OCI-LY7 (cell line): ENCODE results near the gene RHO. TPM values are rescaled to one million over a fixed set of nuclear protein-coding genes. Genes with fewer than 3 reads are reported as not detected.

Experiments used
- BruUV-seq: library from RNA; stranded (reverse); fragments of 400-500 nt; replicated peaks from 2 replicates; lab custom pipeline; 2021; lab: Mats Ljungman, UMichigan
- CTCF ChIA-PET: fragments of 300-600 bp; sonication (Branson Sonifier 250); formaldehyde crosslinking; loops from one replicate; lab custom pipeline; 2022; ENCODE audit warnings: antibody characterized with exemption; ENCODE audit not compliant: unreplicated experiment; lab: Charles Lee
- POLR2A ChIA-PET: fragments of 300-600 bp; sonication (Branson Sonifier 250); formaldehyde crosslinking; loops from one replicate; lab custom pipeline; 2022; ENCODE audit warnings: antibody characterized with exemption; lab: Charles Lee
- DNase-seq: peaks from one replicate; pipeline ENCODE4 v3.0.0-alpha.2; 2015; ENCODE audit warnings: low spot score
- H2AFZ ChIP-seq: fragments of 200-600 bp; sonication (generic), shearing (Covaris generic); 2 replicates; pipeline ENCODE4 v1.6.1; 2014; ENCODE audit warnings: mild to moderate bottlenecking, antibody characterized with exemption, low read length, moderate library complexity
- H3K27ac ChIP-seq: fragments of 200-600 bp; sonication (generic); 2 replicates; pipeline ENCODE4 v1.5.1; 2014; ENCODE audit warnings: mixed run types, low read depth, mild to moderate bottlenecking, moderate library complexity, low read length, inconsistent platforms; ENCODE audit not compliant: poor library complexity, severe bottlenecking
- H3K36me3 ChIP-seq: fragments of 200-600 bp; sonication (generic); 2 replicates; pipeline ENCODE4 v1.6.1; 2014; ENCODE audit warnings: mild to moderate bottlenecking, antibody characterized with exemption, low read length, moderate library complexity, mixed read lengths; ENCODE audit not compliant: insufficient read depth
- H3K4me1 ChIP-seq: fragments of 200-600 bp; sonication (generic); 2 replicates; pipeline ENCODE4 v1.5.1; 2014; ENCODE audit warnings: mild to moderate bottlenecking, low read length; ENCODE audit not compliant: insufficient read depth, poor library complexity, severe bottlenecking
- H3K4me2 ChIP-seq: fragments of 200-600 bp; sonication (generic); 2 replicates; pipeline ENCODE4 v1.6.1; 2014; ENCODE audit warnings: mild to moderate bottlenecking, low read length
- H3K4me3 ChIP-seq: fragments of 200-600 bp; sonication (generic); 2 replicates; pipeline ENCODE4 v1.5.1; 2014; ENCODE audit warnings: mild to moderate bottlenecking, low read depth, low read length; ENCODE audit not compliant: poor library complexity, severe bottlenecking
- H3K79me2 ChIP-seq: fragments of 200-600 bp; sonication (generic); 2 replicates; pipeline ENCODE4 v1.6.1; 2016; ENCODE audit warnings: low read depth, mild to moderate bottlenecking, low read length, moderate library complexity, mixed read lengths; ENCODE audit not compliant: insufficient read depth
- H3K9me2 ChIP-seq: fragments of 200-600 bp; sonication (generic); 2 replicates; pipeline ENCODE4 v1.6.1; 2016; ENCODE audit warnings: mild to moderate bottlenecking, low read length, mixed read lengths; ENCODE audit not compliant: insufficient read depth
- H3K9me3 ChIP-seq: fragments of 200-600 bp; sonication (generic); 2 replicates; pipeline ENCODE4 v1.6.1; 2014; ENCODE audit warnings: mild to moderate bottlenecking, mixed run types, low read length, mixed read lengths
- H4K20me1 ChIP-seq: fragments of 200-600 bp; sonication (generic); 2 replicates; pipeline ENCODE4 v1.6.1; 2014; ENCODE audit warnings: mild to moderate bottlenecking, antibody characterized with exemption, low read length, moderate library complexity, mixed read lengths; ENCODE audit not compliant: insufficient read depth
- CTCF ChIP-seq: fragments of 200-600 bp; sonication (generic); conservative IDR thresholded peaks from 2 replicates; pipeline ENCODE4 v1.5.1; 2014; ENCODE audit warnings: mild to moderate bottlenecking, antibody characterized with exemption, low read length, moderate library complexity, mixed read lengths
- EZH2phosphoT487 ChIP-seq: fragments of 200-600 bp; sonication (generic); IDR thresholded peaks from 2 replicates; pipeline ENCODE4 v1.6.1; 2018; ENCODE audit warnings: low read depth, borderline replicate concordance, mild to moderate bottlenecking, mixed run types, antibody characterized with exemption, low read length, moderate library complexity, mixed read lengths
- intact Hi-C: fragments of 100-400 bp; cut with micrococcal nuclease; formaldehyde crosslinking; loops from one replicate; pipeline ENCODE4 v1.10.0; 2022; ENCODE audit not compliant: unreplicated experiment
- total RNA-seq, 2 experiments: library from RNA; depleted of rRNA in 1 of 2; stranded (reverse); fragments of >200 nt in 1 of 2; shearing (Covaris generic) in 1 of 2; gene quantifications; 2 replicates each; pipeline ENCODE4 v1.2.3, GENCODE V29; 2014 to 2022

The RHO gene
- total RNA-seq, 2 experiments from 2014 or later: not detected

GRCh38 chr3:129501630-129502029 lies 26.8 kb upstream of the RHO start:
- BruUV-seq: no TSS peak
- H3K9me2 ChIP-seq: no peaks in the 10 kb centered on the region
- intact Hi-C loops: no loop called here
- ChIA-PET CTCF (no interaction called here), POLR2A (no interaction called here)
- H3K4me3 ChIP-seq: no peak overlapping the region
- H2AFZ ChIP-seq: no peak overlapping the region
- no peak overlapping the region for H3K4me2 ChIP-seq
- TF ChIP-seq EZH2phosphoT487: no peak
- no peak for TF ChIP-seq CTCF
- no peaks in the 10 kb centered on the region for H3K79me2 ChIP-seq
- H4K20me1 ChIP-seq: no peaks in the 10 kb centered on the region
- no peak overlapping the region for H3K27ac ChIP-seq
- no peak for DNase-seq
- H3K9me3 ChIP-seq: no peaks in the 10 kb centered on the region
- no peaks in the 10 kb centered on the region for H3K4me1 ChIP-seq
- H3K36me3 ChIP-seq: peaks cover 7% of the 10 kb centered on the region; the same call in 1 of the 2 replicates

GRCh38 chr3:129502641-129503408 lies 25.6 kb upstream of the RHO start:
- no peaks in the 10 kb centered on the region for H3K9me2 ChIP-seq
- H3K4me3 ChIP-seq: no peak overlapping the region
- H3K36me3 ChIP-seq: peaks cover 7% of the 10 kb centered on the region; the same call in 1 of the 2 replicates
- no peaks in the 10 kb centered on the region for H3K9me3 ChIP-seq
- H3K4me2 ChIP-seq: no peak overlapping the region
- H4K20me1 ChIP-seq: no peaks in the 10 kb centered on the region
- intact Hi-C loops: no loop called here
- H3K4me1 ChIP-seq: no peaks in the 10 kb centered on the region
- BruUV-seq: no TSS peak
- no peak overlapping the region for H2AFZ ChIP-seq
- ChIA-PET CTCF (interaction anchor here (0.5 kb wide), 1 partner anchor 13 kb away, joined by 7 read pairs; no protein-coding TSS in a partner anchor), POLR2A (no interaction called here)
- DNase-seq: no peak
- no peak for TF ChIP-seq CTCF
- TF ChIP-seq EZH2phosphoT487: no peak
- no peak overlapping the region for H3K27ac ChIP-seq
- no peaks in the 10 kb centered on the region for H3K79me2 ChIP-seq
